IMR-90 (cell line): ENCODE measurements around the gene DPYSL3. TPM values are rescaled to one million over a fixed set of nuclear protein-coding genes. Genes with fewer than 3 reads are reported as not detected.

Experiments used
- ATAC-seq: fragments of 200-7000 bp; cut with Tn5 transposase; 2 replicates; pipeline ENCODE4 v1.9.1; 2020; ENCODE audit warnings: low read depth, mild to moderate bottlenecking, moderate library complexity
- BruUV-seq: library from RNA; stranded (reverse); fragments of 400-500 nt; replicated peaks from 2 replicates; lab custom pipeline; 2021; lab: Mats Ljungman, UMichigan
- CTCF ChIA-PET: fragments of 300-600 bp; formaldehyde crosslinking; extraction: SDS; loops from one replicate; lab custom pipeline; 2021; ENCODE audit warnings: antibody characterized with exemption; lab: Yijun Ruan, JAX
- POLR2A ChIA-PET: fragments of 300-600 bp; sonication (Branson Sonifier 250); formaldehyde crosslinking; loops from one replicate; lab custom pipeline; 2022; ENCODE audit warnings: antibody characterized with exemption; ENCODE audit not compliant: unreplicated experiment; lab: Charles Lee
- DNase-seq: peaks from one replicate; pipeline ENCODE4 v3.0.0; 2013
- H2AFZ ChIP-seq: replicated peaks from 2 replicates; pipeline ENCODE3; 2013; ENCODE audit warnings: low read length, mild to moderate bottlenecking; ENCODE audit not compliant: poor library complexity
- H2AK5ac ChIP-seq: 2 replicates; pipeline ENCODE4 v1.6.1; 2013; ENCODE audit warnings: low read depth, low read length, inconsistent platforms
- H2AK9ac ChIP-seq: replicated peaks from 2 replicates; pipeline ENCODE3; 2013; ENCODE audit warnings: mild to moderate bottlenecking, low read depth, low read length, moderate library complexity; ENCODE audit not compliant: poor library complexity
- H2BK120ac ChIP-seq: 2 replicates; pipeline ENCODE4 v1.6.1; 2013; ENCODE audit warnings: low read depth, low read length, inconsistent platforms
- H2BK15ac ChIP-seq: 3 replicates; pipeline ENCODE4 v1.6.1; 2013; ENCODE audit warnings: low read depth, low read length, inconsistent platforms
- H2BK20ac ChIP-seq: 2 replicates; pipeline ENCODE4 v1.6.1; 2013; ENCODE audit warnings: low read depth, mild to moderate bottlenecking, inconsistent platforms, low read length, moderate library complexity
- H2BK5ac ChIP-seq: 2 replicates; pipeline ENCODE4 v1.6.1; 2013; ENCODE audit warnings: mild to moderate bottlenecking, low read depth, low read length, inconsistent platforms; ENCODE audit not compliant: poor library complexity, severe bottlenecking
- H3K14ac ChIP-seq: replicated peaks from 2 replicates; pipeline ENCODE4 v1.6.1; 2013; ENCODE audit warnings: low read depth, low read length, inconsistent platforms
- H3K18ac ChIP-seq: 2 replicates; pipeline ENCODE4 v1.6.1; 2013; ENCODE audit warnings: low read depth, low read length, control low read depth
- H3K23ac ChIP-seq: 2 replicates; pipeline ENCODE4 v1.6.1; 2013; ENCODE audit warnings: low read depth, low read length, inconsistent platforms
- H3K27ac ChIP-seq: 2 replicates; pipeline ENCODE4 v1.5.1; 2013; ENCODE audit warnings: mild to moderate bottlenecking, control low read depth, low read length; ENCODE audit not compliant: insufficient read depth
- H3K27me3 ChIP-seq: 2 replicates; pipeline ENCODE4 v1.6.1; 2013; ENCODE audit warnings: low read length; ENCODE audit not compliant: control insufficient read depth, insufficient read depth
- H3K36me3 ChIP-seq: 2 replicates; pipeline ENCODE4 v1.6.1; 2013; ENCODE audit warnings: low read length, mixed read lengths; ENCODE audit not compliant: control insufficient read depth, insufficient read depth
- H3K4ac ChIP-seq: 2 replicates; pipeline ENCODE4 v1.6.1; 2013; ENCODE audit warnings: low read depth, low read length, inconsistent platforms
- H3K4me1 ChIP-seq: 2 replicates; pipeline ENCODE4 v1.6.1; 2013; ENCODE audit warnings: low read length, mixed read lengths; ENCODE audit not compliant: control insufficient read depth, insufficient read depth
- H3K4me2 ChIP-seq: 2 replicates; pipeline ENCODE4 v1.6.1; 2013; ENCODE audit warnings: low read depth, mild to moderate bottlenecking, control low read depth, low read length, moderate library complexity
- H3K4me3 ChIP-seq: 2 replicates; pipeline ENCODE4 v1.5.1; 2013; ENCODE audit warnings: low read depth, mild to moderate bottlenecking, control low read depth, low read length, moderate library complexity; ENCODE audit not compliant: insufficient read depth
- H3K56ac ChIP-seq: 2 replicates; pipeline ENCODE4 v1.6.1; 2013; ENCODE audit warnings: low read length, inconsistent platforms; ENCODE audit not compliant: insufficient read depth; ENCODE audit errors: extremely low read depth
- H3K79me1 ChIP-seq, 2 experiments: 2 replicates each; pipeline ENCODE4 v1.6.1; 2013; ENCODE audit warnings: low read length in 2 of 2, inconsistent platforms in 1 of 2, low read depth in 1 of 2
- H3K9ac ChIP-seq: 2 replicates; pipeline ENCODE4 v1.6.1; 2013; ENCODE audit warnings: low read depth, low read length, control low read depth
- H3K9me1 ChIP-seq: 2 replicates; pipeline ENCODE4 v1.6.1; 2013; ENCODE audit warnings: low read length, inconsistent platforms; ENCODE audit not compliant: insufficient read depth
- H3K9me3 ChIP-seq: 2 replicates; pipeline ENCODE4 v1.6.1; 2013; ENCODE audit warnings: low read length; ENCODE audit not compliant: control insufficient read depth, insufficient read depth
- H4K20me1 ChIP-seq: 2 replicates; pipeline ENCODE4 v1.6.1; 2013; ENCODE audit warnings: low read length, inconsistent platforms; ENCODE audit not compliant: insufficient read depth
- H4K5ac ChIP-seq: 2 replicates; pipeline ENCODE4 v1.6.1; 2013; ENCODE audit warnings: mild to moderate bottlenecking, low read depth, low read length, control low read depth
- H4K8ac ChIP-seq, 2 experiments: 2 replicates each; pipeline ENCODE4 v1.6.1; 2013; ENCODE audit warnings: low read depth in 2 of 2, low read length in 2 of 2, control low read depth in 1 of 2, inconsistent platforms in 1 of 2
- H4K91ac ChIP-seq: 2 replicates; pipeline ENCODE4 v1.6.1; 2013; ENCODE audit warnings: low read depth, low read length, inconsistent platforms; ENCODE audit not compliant: insufficient read depth
- CEBPB ChIP-seq: IDR thresholded peaks from 2 replicates; pipeline ENCODE4 v1.6.1; 2012; ENCODE audit warnings: low read depth, low read length, improper control_type of control experiment
- MAFK ChIP-seq: IDR thresholded peaks from 2 replicates; pipeline ENCODE4 v1.6.1; 2012; ENCODE audit warnings: low read depth, low read length, improper control_type of control experiment
- WGBS, 2 experiments: methylation state at CpG; one replicate each; pipeline versions ENCODE4 v1.1.5 to v1.1.7; 2013; ENCODE audit warnings: missing lambda C conversion rate in 2 of 2; ENCODE audit not compliant: insufficient read length in 1 of 2; ENCODE audit errors: extremely low coverage in 2 of 2; 5-methylcytosine and 5-hydroxymethylcytosine counted together
- dilution Hi-C: fragments of 300-500 bp; cut with HindIII; formaldehyde crosslinking; loops from one replicate; pipeline ENCODE4 v1.14.3; 2018; ENCODE audit warnings: low sequenced_read_pairs; ENCODE audit not compliant: unreplicated experiment
- in situ Hi-C: fragments of 300-500 bp; cut with MboI; formaldehyde crosslinking; loops from 3 replicates; pipeline ENCODE4 v1.14.3; 2019; ENCODE audit warnings: low sequenced_read_pairs, inconsistent platforms, mixed read lengths
- intact Hi-C: fragments of 100-400 bp; cut with micrococcal nuclease; formaldehyde crosslinking; loops from 2 replicates; pipeline ENCODE4 v1.10.0; 2022
- polyA plus RNA-seq, 3 experiments: library from polyadenylated mRNA; depleted of rRNA; stranded (reverse); fragments of >200 nt; gene quantifications; 2 replicates each; pipeline ENCODE4 v1.2.3, GENCODE V29; 2012; ENCODE audit warnings: low replicate concordance in 1 of 3
- total RNA-seq: library from RNA; depleted of rRNA; stranded (reverse); fragments of >200 nt; gene quantifications from 2 replicates; pipeline ENCODE4 v1.2.3, GENCODE V29; 2012

The DPYSL3 gene
- total and polyA plus RNA-seq, 2 of the 4 experiments (the other 2 are of a cell fraction), result 50.2 to 60.9 TPM

- H2AK5ac ChIP-seq, result peak overlapping the region; percentile 56; the same call in 1 of the 2 replicates
- ChIA-PET CTCF (interaction anchor here (1.1 to 1.2 kb wide), 2 partner anchors 50 to 79 kb away, joined by 3 read pairs; no protein-coding TSS in a partner anchor), POLR2A (no interaction called here)
- H4K20me1 ChIP-seq, result 0 out of 2 replicates have a peak, but pooled peaks cover 4% of the 10 kb centered on the region
- H3K27ac ChIP-seq, result peak overlapping the region; percentile 41; the same call in 1 of the 2 replicates
- no peaks in the 10 kb centered on the region for H3K36me3 ChIP-seq
- dilution Hi-C loops (no loop called here), intact Hi-C loops (no loop called here), in situ Hi-C loops (no loop called here)
- H2BK120ac ChIP-seq, result peak overlapping the region; percentile 13; the same call in 1 of the 2 replicates
- no peak overlapping the region for H3K56ac ChIP-seq
- ATAC-seq (peak; percentile 7), DNase-seq (peak; percentile 88)
- peaks cover 30 to 51% of the 10 kb centered on the region in 2 experiments; a peak in 3 of 4 replicates for H3K79me1 ChIP-seq
- TF ChIP-seq CEBPB (peak; percentile 88), MAFK (no peak)
- peak overlapping the region; percentile 28 for H2BK5ac ChIP-seq
- no peaks in the 10 kb centered on the region for H3K27me3 ChIP-seq
- H4K8ac ChIP-seq, result peak overlapping the region in 1 of 2 experiments; percentile 56; a peak in 2 of 4 replicates
- peaks cover 16% of the 10 kb centered on the region for H3K4me1 ChIP-seq
- no CpG with 5 or more reads among the region's 1 CpG for WGBS, 2 experiments
- no TSS peak for BruUV-seq
- H3K4me2 ChIP-seq, result no peak overlapping the region
- H3K9me1 ChIP-seq, result peaks cover 7% of the 10 kb centered on the region
- peak overlapping the region; percentile 70 for H3K18ac ChIP-seq
- no peak overlapping the region for H3K9ac ChIP-seq
- peak overlapping the region; percentile 43 for H2AK9ac ChIP-seq
- no peak overlapping the region for H3K23ac ChIP-seq
- H2AFZ ChIP-seq, result no peak overlapping the region
- H3K4ac ChIP-seq, result peak overlapping the region; percentile 56; the same call in 1 of the 2 replicates
- no peaks in the 10 kb centered on the region for H3K9me3 ChIP-seq
- peak overlapping the region; percentile 67; the same call in 1 of the 2 replicates for H2BK20ac ChIP-seq
- H3K4me3 ChIP-seq, result no peak overlapping the region
- peak overlapping the region; percentile 59 for H3K14ac ChIP-seq
- peak overlapping the region; percentile 72 for H4K91ac ChIP-seq
- peak overlapping the region; percentile 36; the same call in 1 of the 3 replicates for H2BK15ac ChIP-seq
- H4K5ac ChIP-seq, result peak overlapping the region; percentile 64
Measured at GRCh38 chr5:147481376-147481775, 28.5 kb downstream of the DPYSL3 start.
